Amniotic epithelial cell (primary cell): ENCODE results near the gene ANO9.
"Not testable (repeated sequence)": the region's sequence is repeated elsewhere in the genome, so short reads cannot be mapped to it uniquely, and the experiment has no call there.

Experiments used
- DNase-seq: peaks from one replicate; pipeline ENCODE4 v3.0.0-alpha.2; 2010; ENCODE audit warnings: low read depth

Gene ANO9

GRCh38 chr11:433641-434040 lies 8.2 kb downstream of the ANO9 start:
- no peak for DNase-seq

- DNase-seq = no peak
These were observed 8.7 kb downstream of the ANO9 start for GRCh38 chr11:433111-433510.

GRCh38 chr11:432501-433100 lies 9.2 kb downstream of the ANO9 start:
- no peak for DNase-seq

- DNase-seq = no peak
These were observed 9.9 kb downstream of the ANO9 start for GRCh38 chr11:431921-432320.

- DNase-seq = no peak
These were observed 11.8 kb downstream of the ANO9 start for GRCh38 chr11:429931-430456.

- no peak for DNase-seq
These were observed 12.4 kb downstream of the ANO9 start for GRCh38 chr11:429391-429790.

- no peak for DNase-seq
These were observed 13.5 kb downstream of the ANO9 start for GRCh38 chr11:428295-428694.

GRCh38 chr11:426851-427250 lies 15.0 kb downstream of the ANO9 start:
- DNase-seq = no peak

- no peak for DNase-seq
These were observed 16.5 kb downstream of the ANO9 start for GRCh38 chr11:425301-425700.

- not testable (repeated sequence) for DNase-seq
These were observed 17.0 kb downstream of the ANO9 start for GRCh38 chr11:424766-425165.

- no peak for DNase-seq
These were observed 17.6 kb downstream of the ANO9 start for GRCh38 chr11:424232-424631.

- no peak for DNase-seq
These were observed 19.6 kb downstream of the ANO9 start for GRCh38 chr11:422249-422656.

- no peak for DNase-seq
These were observed 20.9 kb downstream of the ANO9 start for GRCh38 chr11:420911-421321.

- DNase-seq = no peak
These were observed 21.5 kb downstream of the ANO9 start for GRCh38 chr11:420054-420910.

GRCh38 chr11:419248-420005 lies 22.4 kb downstream of the ANO9 start:
- no peak for DNase-seq

- DNase-seq = no peak
These were observed 23.2 kb downstream of the ANO9 start for GRCh38 chr11:418343-419247.

GRCh38 chr11:417652-418342 lies 24.0 kb downstream of the ANO9 start:
- no peak for DNase-seq

- no peak for DNase-seq
These were observed 24.8 kb downstream of the ANO9 start for GRCh38 chr11:416757-417621.

GRCh38 chr11:416051-416756 lies 25.6 kb downstream of the ANO9 start:
- DNase-seq = no peak
